SH-SY5Y (cell line): ENCODE data around the gene ATOSA.

Source experiments
- GATA2 ChIP-seq: IDR thresholded peaks from 2 replicates; pipeline ENCODE4 v1.6.1; 2011; ENCODE audit warnings: mild to moderate bottlenecking, low read depth, low read length
- GATA3 ChIP-seq: IDR thresholded peaks from 2 replicates; pipeline ENCODE4 v1.6.1; 2011; ENCODE audit warnings: low read depth, mild to moderate bottlenecking, low read length, moderate library complexity

Gene ATOSA

GRCh38 chr15:52673312-52673711 lies 5.9 kb downstream of the ATOSA start:
- TF ChIP-seq GATA2, result no peak
- no peak for TF ChIP-seq GATA3

GRCh38 chr15:52672661-52673060 lies 6.5 kb downstream of the ATOSA start:
- TF ChIP-seq GATA2 (no peak), GATA3 (no peak)

GRCh38 chr15:52670087-52670486 lies 9.1 kb downstream of the ATOSA start:
- TF ChIP-seq GATA2, result no peak
- TF ChIP-seq GATA3, result no peak

DNA sequence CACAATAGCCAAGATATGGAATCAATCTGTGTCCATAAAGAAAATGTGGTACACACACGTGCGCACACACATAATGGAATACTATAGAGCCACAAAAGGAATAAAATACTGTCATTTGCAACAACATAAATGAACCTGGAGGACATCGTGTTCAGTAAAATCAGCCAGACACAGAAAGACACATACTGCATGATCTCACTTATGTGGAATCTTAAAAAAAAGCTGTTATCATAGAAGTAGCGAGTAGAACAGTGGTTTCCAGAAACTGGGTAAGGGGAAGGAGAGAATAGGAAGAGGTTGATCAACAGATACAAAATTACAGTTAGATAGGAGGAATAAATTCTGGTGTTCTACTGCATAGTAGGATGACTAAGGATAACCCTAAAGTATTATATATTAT lies 11.1 kb downstream of the ATOSA start:
- TF ChIP-seq GATA3, result no peak
- no peak for TF ChIP-seq GATA2

DNA sequence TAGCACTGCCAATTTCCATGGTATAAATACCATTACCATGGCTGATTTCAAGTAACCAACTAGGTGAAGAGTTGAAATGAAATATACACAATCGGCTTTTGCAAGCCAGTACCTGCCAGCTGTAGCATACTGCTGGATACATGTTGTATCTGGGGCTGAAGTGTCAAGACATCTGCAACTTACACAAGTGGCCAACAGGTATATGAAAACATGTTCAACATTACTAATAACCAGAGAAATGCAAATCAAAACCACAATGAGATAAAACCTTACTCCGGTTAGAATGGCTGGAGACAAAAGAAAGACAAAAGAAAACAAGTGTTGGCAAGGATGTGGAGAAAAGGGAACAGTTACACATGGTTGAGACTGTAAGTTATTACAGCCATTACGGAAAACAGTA lies 11.6 kb downstream of the ATOSA start:
- TF ChIP-seq GATA2, result no peak
- no peak for TF ChIP-seq GATA3

- no peak for TF ChIP-seq GATA3
- TF ChIP-seq GATA2, result no peak
Measured at GRCh38 chr15:52663536-52664294, 15.5 kb downstream of the ATOSA start.

DNA sequence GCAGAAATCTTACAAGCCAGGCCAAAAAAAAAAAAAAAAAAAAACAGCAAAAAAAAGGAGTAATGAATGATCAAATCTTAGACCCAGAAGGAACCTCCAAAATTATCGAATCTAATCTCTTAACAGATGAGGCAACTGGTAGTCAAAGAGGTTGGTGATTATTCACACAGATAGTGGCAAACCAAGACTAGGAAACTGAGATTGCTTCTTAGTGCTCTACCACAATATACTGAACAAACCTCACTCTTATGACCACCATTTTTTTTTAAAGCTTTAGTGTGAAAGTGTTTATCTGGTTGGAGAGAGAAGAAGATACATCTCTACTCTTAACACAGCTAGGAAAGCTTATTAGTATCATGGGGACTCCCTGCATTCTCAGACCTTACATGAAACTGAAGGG lies 17.3 kb downstream of the ATOSA start:
- TF ChIP-seq GATA2 (no peak), GATA3 (no peak)

DNA sequence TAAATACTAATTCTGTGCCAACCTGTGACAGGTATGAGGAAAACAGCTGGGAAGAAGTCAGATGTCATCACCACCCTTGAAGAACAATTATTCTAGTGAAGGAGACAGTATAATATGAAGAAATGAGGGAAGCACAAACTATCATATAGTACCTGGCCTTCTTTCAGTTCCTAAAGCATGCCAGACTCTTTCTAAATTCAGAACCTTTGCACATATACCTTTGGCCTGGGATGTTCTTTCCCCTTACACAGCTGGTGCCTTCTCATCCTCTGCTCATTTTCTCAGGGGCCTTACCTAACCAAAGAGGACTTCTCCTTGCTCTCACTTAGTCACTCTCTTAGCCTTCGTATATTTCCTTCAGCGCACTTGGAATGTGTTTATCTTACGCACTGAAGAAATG lies 19.0 kb downstream of the ATOSA start:
- no peak for TF ChIP-seq GATA2
- TF ChIP-seq GATA3, result no peak

DNA sequence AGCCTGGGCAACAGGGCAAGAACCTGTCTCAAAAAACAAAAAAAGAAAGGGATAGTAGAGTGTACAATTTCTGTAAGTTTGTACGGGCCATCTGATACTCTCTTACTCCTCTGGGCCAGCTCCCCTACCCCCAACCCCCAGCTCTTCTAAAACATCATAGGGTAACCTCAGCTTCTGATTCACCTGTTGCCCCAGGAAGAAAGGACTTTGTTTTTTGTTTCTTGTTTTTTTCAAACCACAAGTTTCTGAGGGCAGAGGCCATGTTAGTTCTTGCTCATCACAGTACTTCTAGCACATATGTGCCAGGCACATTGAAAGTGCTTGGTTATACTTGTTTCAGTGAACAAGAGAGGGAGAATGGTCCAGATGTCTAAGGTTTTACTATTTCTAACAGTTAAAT lies 20.2 kb downstream of the ATOSA start:
- TF ChIP-seq GATA2 (no peak), GATA3 (no peak)

DNA sequence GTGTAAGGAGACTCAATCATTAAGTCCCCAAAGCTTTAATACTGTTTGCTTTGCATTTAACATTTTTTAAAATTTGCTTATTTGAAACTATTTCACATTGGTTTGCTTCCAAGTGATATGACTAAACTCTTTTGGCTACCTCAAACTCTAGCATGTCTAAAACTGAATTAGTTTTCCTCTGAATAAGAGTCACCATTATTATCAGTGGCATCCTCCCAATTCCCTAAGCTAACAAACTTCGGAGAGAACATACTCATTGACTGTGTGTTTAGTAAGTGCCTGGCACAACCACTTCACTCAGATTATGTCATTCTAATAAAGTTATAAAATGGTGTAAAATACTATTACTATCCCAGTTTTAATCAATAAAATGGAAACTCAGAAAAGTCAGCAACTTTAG lies 21.9 kb downstream of the ATOSA start:
- TF ChIP-seq GATA3, result no peak
- TF ChIP-seq GATA2, result no peak

DNA sequence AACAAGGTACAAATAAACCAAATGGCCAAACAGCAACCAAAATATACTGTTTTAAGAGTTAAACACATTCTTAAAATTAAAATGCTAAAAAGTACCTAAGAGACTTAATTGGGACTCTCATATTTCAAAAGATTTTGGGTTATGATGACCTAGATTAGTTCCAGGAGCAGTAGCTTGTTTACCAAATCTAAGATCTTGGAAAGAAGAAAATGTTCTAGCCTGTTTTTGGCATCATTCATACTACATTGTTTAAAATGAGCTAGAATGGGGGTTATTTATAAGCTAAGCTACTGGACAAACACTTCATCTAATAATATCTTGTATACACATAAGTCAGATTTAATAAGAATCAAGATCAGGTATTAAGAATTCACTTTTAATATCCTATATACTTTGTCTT lies 22.8 kb downstream of the ATOSA start:
- no peak for TF ChIP-seq GATA3
- TF ChIP-seq GATA2, result no peak

- TF ChIP-seq GATA2 (no peak), GATA3 (no peak)
Measured at GRCh38 chr15:52653431-52653964, 25.7 kb downstream of the ATOSA start.

- TF ChIP-seq GATA3 (no peak), GATA2 (no peak)
Measured at GRCh38 chr15:52652984-52653383, 26.2 kb downstream of the ATOSA start.

DNA sequence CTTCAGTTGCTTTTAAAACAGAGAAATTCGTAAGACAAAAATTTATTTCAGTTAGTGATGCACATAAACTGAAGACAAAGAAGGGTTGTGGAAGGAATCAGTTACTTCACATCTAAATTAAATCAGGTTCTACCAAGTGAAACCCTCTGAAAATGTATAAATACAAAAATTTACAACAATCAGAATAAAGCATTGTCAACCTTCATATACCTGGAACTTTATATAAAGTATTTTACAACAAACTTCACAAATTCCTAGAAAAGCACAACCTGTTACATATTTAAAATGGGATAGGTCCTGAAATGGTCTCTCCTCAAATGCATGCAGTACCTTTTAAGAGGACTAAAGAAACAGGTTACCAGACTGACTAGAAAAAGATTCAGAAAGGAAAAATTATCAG lies 26.9 kb downstream of the ATOSA start:
- TF ChIP-seq GATA2 (no peak), GATA3 (no peak)

DNA sequence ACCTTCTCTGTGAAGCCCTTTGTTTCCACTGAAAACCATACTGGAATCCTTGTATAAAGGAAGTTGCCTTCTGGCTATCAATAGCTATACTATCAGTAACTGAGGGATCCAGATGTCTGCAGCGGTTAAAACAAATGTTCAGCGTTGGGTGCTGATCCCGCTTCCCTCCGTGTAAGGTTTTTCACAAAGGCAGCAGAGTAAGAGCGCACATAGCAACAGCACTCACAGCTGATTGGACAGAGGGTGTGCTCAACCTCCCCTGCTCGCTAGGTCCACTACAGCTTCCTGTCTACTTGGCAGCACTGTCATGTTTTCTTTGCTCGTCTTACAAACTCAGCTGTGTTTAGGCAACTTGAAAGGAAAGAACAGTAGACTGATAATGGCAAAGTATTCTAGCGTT lies 27.3 kb downstream of the ATOSA start:
- TF ChIP-seq GATA3 (no peak), GATA2 (no peak)
